ENCODE results near the gene RPS2. TPM values are rescaled to one million over a fixed set of nuclear protein-coding genes. Genes with fewer than 3 reads are reported as not detected.

The RPS2 gene
- total and polyA plus RNA-seq, 2 of the 8 experiments (the other 6 are each of a cell fraction or from before 2014, with no cell fraction given), result 4,042 to 16,783 TPM

DNA sequence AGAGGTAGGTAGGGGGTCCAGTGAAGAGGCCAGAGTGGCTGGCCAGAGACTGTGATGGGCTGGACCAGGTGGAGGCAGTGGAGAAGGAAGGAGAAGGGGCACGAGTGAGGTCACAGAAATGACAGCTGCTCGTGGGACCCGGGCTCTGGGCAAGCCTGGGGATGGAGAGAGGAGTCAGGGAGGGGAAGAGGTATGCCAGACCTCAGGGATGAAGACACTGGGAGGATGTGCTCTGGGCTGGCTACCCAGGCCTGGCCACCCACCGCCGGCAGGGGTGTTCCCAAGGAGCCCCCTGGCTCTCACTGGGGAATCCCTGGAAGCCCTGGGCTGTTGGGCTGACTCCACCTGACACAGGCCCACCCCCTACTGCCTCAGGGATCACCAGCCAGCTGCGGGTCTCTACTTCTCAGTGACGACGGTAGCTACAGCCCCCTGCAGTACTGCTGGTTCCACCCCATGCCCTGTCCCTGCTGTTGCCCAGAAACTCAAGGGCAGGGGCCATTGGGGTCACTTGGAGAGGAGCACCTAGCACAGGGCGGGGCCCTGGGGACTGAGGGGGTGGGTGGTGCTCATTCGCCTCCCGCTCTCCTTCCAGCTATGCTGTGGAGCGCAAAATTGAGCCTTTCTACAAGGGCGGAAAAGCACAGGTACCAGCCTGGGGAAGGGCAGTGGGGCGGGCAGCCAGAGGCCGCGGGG, 9.0 kb upstream of the RPS2 start:
- Histone ChIP-seq H3K14ac (ENCODE audit: insufficient read length) (no peak overlapping the region), H3K79me2 (ENCODE audit: control insufficient read depth in 1 of 2, insufficient read depth in 2 of 2, low read length in 2 of 2) (peaks cover 3 to 16% of the 10 kb centered on the region in 2 experiments; a peak in 2 of 4 replicates), H4K20me1 (replicated peaks in 1 of 2; ENCODE audit: control insufficient read depth in 1 of 2, insufficient read depth in 2 of 2, low read length in 2 of 2) (peaks cover 2 to 24% of the 10 kb centered on the region in 2 experiments), H3K79me1 (ENCODE audit: low read depth, low read length) (peaks cover 12% of the 10 kb centered on the region; the same call in 1 of the 2 replicates), H3K56ac (replicated peaks; ENCODE audit: insufficient read length, low read depth, low read length) (no peak overlapping the region), H2BK20ac (ENCODE audit: low read length) (no peak overlapping the region), H3K27me3 (replicated peaks in 1 of 4; ENCODE audit: control insufficient read depth in 3 of 4, extremely low read depth in 1 of 4, insufficient read depth in 3 of 4, low read length in 3 of 4) (no peaks in the 10 kb centered on the region), H4K8ac (ENCODE audit: extremely low read depth, insufficient read depth, low read length) (peak overlapping the region; percentile 35; the same call in 1 of the 2 replicates), H3K23me2 (ENCODE audit: low read depth, low read length) (peaks cover 8% of the 10 kb centered on the region), H3K18ac (ENCODE audit: extremely low read depth, low read length) (no peak overlapping the region), H2BK15ac (ENCODE audit: low read length) (no peak overlapping the region), H2AFZ (ENCODE audit: low read length) (no peak overlapping the region), H3K9ac (replicated peaks in 1 of 4; ENCODE audit: extremely low read depth in 1 of 4, low read depth in 3 of 4, low read length in 3 of 4) (no peak overlapping the region), H3K23ac (ENCODE audit: insufficient read length) (no peak overlapping the region), H4K5ac (ENCODE audit: insufficient read length, low read depth, low read length) (no peak overlapping the region), H4K91ac (replicated peaks; ENCODE audit: insufficient read length, low read length) (no peak overlapping the region), H3K4me1 (replicated peaks in 1 of 4; ENCODE audit: control insufficient read depth in 3 of 4, insufficient read depth in 4 of 4, low read length in 3 of 4) (peaks cover 0 to 6% (median 5%) of the 10 kb centered on the region in 4 experiments; a peak in 5 of 7 replicates), H3K4me3 (ENCODE audit: extremely low read depth in 1 of 4, insufficient read depth in 2 of 4, low read depth in 3 of 4, low read length in 4 of 4) (no peak overlapping the region), H3K9me3 (ENCODE audit: insufficient read depth in 2 of 2, low read depth in 1 of 2, low read length in 1 of 2) (no peaks in the 10 kb centered on the region), H3K4me2 (ENCODE audit: insufficient read depth in 1 of 2, low read depth in 2 of 2, low read length in 2 of 2) (no peak overlapping the region; a peak in 1 of 4 replicates), H2BK120ac (replicated peaks; ENCODE audit: low read depth, low read length) (no peak overlapping the region), H2AK5ac (ENCODE audit: low read depth, low read length) (no peak overlapping the region), H2BK12ac (ENCODE audit: low read depth, low read length) (no peak overlapping the region), H3K4ac (replicated peaks; ENCODE audit: insufficient read length, low read depth, low read length) (no peak overlapping the region), H3K27ac (ENCODE audit: low read depth, low read length) (no peak overlapping the region), H3K36me3 (ENCODE audit: control insufficient read depth in 2 of 4, insufficient read depth in 4 of 4, low read length in 3 of 4) (peaks cover 11 to 33% (median 22%) of the 10 kb centered on the region in 4 experiments; a peak in 7 of 8 replicates), H2BK5ac (ENCODE audit: low read depth, low read length) (no peak overlapping the region)
- WGBS, 2 experiments (ENCODE audit: extremely low coverage in 1 of 2, insufficient coverage in 1 of 2, insufficient read length in 1 of 2, insufficient replicate concordance in 2 of 2, low coverage in 1 of 2, low lambda C conversion rate in 2 of 2, missing lambda C conversion rate in 1 of 2), result 79% methylated on average over 13 of the region's 16 CpGs; no CpG with 5 or more reads in 1 of the 2 experiments
- no peak for FAIRE-seq
- POLR2A ChIA-PET (ENCODE audit: partially characterized antibody), result interaction anchor here (1.1 to 28.2 kb wide), 5 partner anchors 9 to 31 kb away, joined by 3 to 736 read pairs (median 5); partner anchors contain the start of genes GFER, MSRB1, NDUFB10 and RNF151
- no peak for TF ChIP-seq BACH1 (IDR thresholded peaks at IDR 0.05; ENCODE audit: low read length)
- TF ChIP-seq EGR1 (IDR thresholded peaks at IDR 0.05; ENCODE audit: borderline replicate concordance, low read depth, low read length), result no peak
- CTCF ChIA-PET (ENCODE audit: partially characterized antibody), result interaction anchor here (1.0 kb wide), 1 partner anchor 111 kb away, joined by 3 read pairs; no protein-coding TSS in a partner anchor
- no peak for DNase-seq (ENCODE audit: low read depth in 1 of 2, low spot score in 2 of 2)

Measured in H1 (cell line).